GM13977 (cell line): ENCODE data around the gene KRT2.

ENCODE experiments used
- DNase-seq: peaks from one replicate; pipeline ENCODE4 v3.0.0; 2012; ENCODE audit warnings: low spot score
- CTCF ChIP-seq: IDR thresholded peaks from 2 replicates; pipeline ENCODE4 v1.5.1; 2012; ENCODE audit warnings: mild to moderate bottlenecking, control low read depth; ENCODE audit not compliant: insufficient read depth; ENCODE audit errors: extremely low read depth, missing control alignments
- in situ Hi-C: fragments of 300-500 bp; cut with MboI; formaldehyde crosslinking; loops from one replicate; pipeline ENCODE4 v1.12.0; 2022; ENCODE audit warnings: low sequenced_read_pairs, low pct_unique_long_range_greater_than_20kb, mixed read lengths, inconsistent platforms; ENCODE audit not compliant: unreplicated experiment

KRT2 gene

GRCh38 chr12:52630008-52630500 lies 22.0 kb downstream of the KRT2 start:
- in situ Hi-C loops: no loop called here
- no peak for DNase-seq
- TF ChIP-seq CTCF: no peak

GRCh38 chr12:52629281-52630007 lies 22.6 kb downstream of the KRT2 start:
- in situ Hi-C loops: no loop called here
- no peak for DNase-seq
- no peak for TF ChIP-seq CTCF

- TF ChIP-seq CTCF: no peak
- in situ Hi-C loops: no loop called here
These were observed 23.2 kb downstream of the KRT2 start for GRCh38 chr12:52628841-52629240.

GRCh38 chr12:52628111-52628507 lies 23.9 kb downstream of the KRT2 start:
- in situ Hi-C loops: no loop called here
- no peak for TF ChIP-seq CTCF
- DNase-seq: no peak

More at GRCh38 chr12:52628841-52629240, 23.2 kb downstream of the KRT2 start:
- DNase-seq: no peak

GRCh38 chr12:52627395-52628110 lies 24.5 kb downstream of the KRT2 start:
- no peak for DNase-seq
- no peak for TF ChIP-seq CTCF
- in situ Hi-C loops: no loop called here

- in situ Hi-C loops: no loop called here
- TF ChIP-seq CTCF: no peak
- DNase-seq: no peak
These were observed 29.7 kb downstream of the KRT2 start for GRCh38 chr12:52622349-52622748.
